Endometrial microvascular endothelial cells (primary cell): Measurements from ENCODE around the gene NOS2. TPM values are rescaled to one million over a fixed set of nuclear protein-coding genes. Genes with fewer than 3 reads are reported as not detected.
"Not testable (repeated sequence)": the region's sequence is repeated elsewhere in the genome, so short reads cannot be mapped to it uniquely, and the experiment has no call there.

Source experiments
- in situ Hi-C: cut with HindIII; loops from 2 replicates; pipeline ENCODE4 v1.10.0; 2017; ENCODE audit warnings: low sequenced_read_pairs, low pct_unique_long_range_greater_than_20kb; ENCODE audit errors: inconsistent ontology term
- total RNA-seq: library from RNA; depleted of rRNA; stranded (reverse); fragments of >200 nt; gene quantifications from one replicate; pipeline ENCODE4 v1.2.3, GENCODE V29; 2015; ENCODE audit errors: inconsistent ontology term

The NOS2 gene
- total RNA-seq, 1 donor from 2014 or later, result not detected

- in situ Hi-C loops, result not testable (repeated sequence)
Measured at GRCh38 chr17:27746320-27746719, 54.0 kb downstream of the NOS2 start.

GRCh38 chr17:27745207-27745830 lies 55.0 kb downstream of the NOS2 start:
- in situ Hi-C loops, result not testable (repeated sequence)

- in situ Hi-C loops, result no loop called here
Measured at GRCh38 chr17:27743281-27743885, 56.9 kb downstream of the NOS2 start.

- in situ Hi-C loops, result no loop called here
Measured at GRCh38 chr17:27741971-27742575, 58.3 kb downstream of the NOS2 start.

- in situ Hi-C loops, result no loop called here
Measured at GRCh38 chr17:27741361-27741861, 58.9 kb downstream of the NOS2 start.

- in situ Hi-C loops, result not testable (repeated sequence)
Measured at GRCh38 chr17:27740541-27740940, 59.8 kb downstream of the NOS2 start.

GRCh38 chr17:27733773-27734172 lies 66.6 kb downstream of the NOS2 start:
- in situ Hi-C loops, result no loop called here

GRCh38 chr17:27732746-27733145 lies 67.6 kb downstream of the NOS2 start:
- in situ Hi-C loops, result not testable (repeated sequence)

GRCh38 chr17:27725982-27726381 lies 74.3 kb downstream of the NOS2 start:
- in situ Hi-C loops, result not testable (repeated sequence)

GRCh38 chr17:27721797-27722196 lies 78.5 kb downstream of the NOS2 start:
- in situ Hi-C loops, result no loop called here

Other genes with a start within 250 kb of the NOS2 start
- 99.8 TPM for gene LGALS9, start 169.3 kb downstream of the NOS2 start, total RNA-seq
- 10.7 TPM for gene LYRM9, start 92.8 kb upstream of the NOS2 start, total RNA-seq
- gene NLK, start 242.1 kb upstream of the NOS2 start, total RNA-seq, result 28.0 TPM